Measurements from ENCODE around the gene NUP214. TPM values are rescaled to one million over a fixed set of nuclear protein-coding genes. Genes with fewer than 3 reads are reported as not detected.

The NUP214 gene
- total RNA-seq, 2 donors from 2014 or later = 44.3 to 55.0 TPM

DNA sequence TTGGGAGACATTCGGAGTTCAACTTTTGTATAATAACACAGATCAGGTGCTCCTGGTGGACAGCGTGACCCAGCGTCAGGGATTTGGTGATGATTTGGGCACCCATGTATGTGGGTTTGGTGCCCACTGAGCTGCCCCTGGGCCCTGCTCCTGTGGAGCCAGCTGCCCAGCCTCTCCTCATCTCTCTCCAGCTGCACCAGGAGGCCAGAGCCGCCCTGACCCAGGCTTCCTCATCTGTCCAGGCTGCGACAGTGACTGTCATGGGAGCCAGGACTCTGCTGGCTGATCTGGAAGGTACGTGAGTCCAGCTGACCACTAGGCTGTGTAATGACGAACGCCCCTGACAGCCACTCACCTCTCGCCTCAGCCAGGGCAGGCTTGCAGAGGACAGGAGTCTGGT is 43.5 kb upstream of the NUP214 start:
- H3K27me3 ChIP-seq (replicated peaks; ENCODE audit: insufficient read depth) = no peaks in the 10 kb centered on the region
- H3K4me3 ChIP-seq = no peak overlapping the region
- H3K4me1 ChIP-seq (ENCODE audit: control insufficient read depth in 1 of 2, low read depth in 2 of 2) = no peaks in the 10 kb centered on the region
- TF ChIP-seq, protein P1, sequence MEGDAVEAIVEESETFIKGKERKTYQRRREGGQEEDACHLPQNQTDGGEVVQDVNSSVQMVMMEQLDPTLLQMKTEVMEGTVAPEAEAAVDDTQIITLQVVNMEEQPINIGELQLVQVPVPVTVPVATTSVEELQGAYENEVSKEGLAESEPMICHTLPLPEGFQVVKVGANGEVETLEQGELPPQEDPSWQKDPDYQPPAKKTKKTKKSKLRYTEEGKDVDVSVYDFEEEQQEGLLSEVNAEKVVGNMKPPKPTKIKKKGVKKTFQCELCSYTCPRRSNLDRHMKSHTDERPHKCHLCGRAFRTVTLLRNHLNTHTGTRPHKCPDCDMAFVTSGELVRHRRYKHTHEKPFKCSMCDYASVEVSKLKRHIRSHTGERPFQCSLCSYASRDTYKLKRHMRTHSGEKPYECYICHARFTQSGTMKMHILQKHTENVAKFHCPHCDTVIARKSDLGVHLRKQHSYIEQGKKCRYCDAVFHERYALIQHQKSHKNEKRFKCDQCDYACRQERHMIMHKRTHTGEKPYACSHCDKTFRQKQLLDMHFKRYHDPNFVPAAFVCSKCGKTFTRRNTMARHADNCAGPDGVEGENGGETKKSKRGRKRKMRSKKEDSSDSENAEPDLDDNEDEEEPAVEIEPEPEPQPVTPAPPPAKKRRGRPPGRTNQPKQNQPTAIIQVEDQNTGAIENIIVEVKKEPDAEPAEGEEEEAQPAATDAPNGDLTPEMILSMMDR (IDR thresholded peaks at IDR 0.05) = no peak
- ATAC-seq (ENCODE audit: insufficient number of reproducible peaks, low FRiP score, low read depth) (no peak), DNase-seq (ENCODE audit: low spot score) (no peak)
- no peak overlapping the region for H3K27ac ChIP-seq
- H3K36me3 ChIP-seq = no peaks in the 10 kb centered on the region
- H3K9me3 ChIP-seq = no peaks in the 10 kb centered on the region

DNA sequence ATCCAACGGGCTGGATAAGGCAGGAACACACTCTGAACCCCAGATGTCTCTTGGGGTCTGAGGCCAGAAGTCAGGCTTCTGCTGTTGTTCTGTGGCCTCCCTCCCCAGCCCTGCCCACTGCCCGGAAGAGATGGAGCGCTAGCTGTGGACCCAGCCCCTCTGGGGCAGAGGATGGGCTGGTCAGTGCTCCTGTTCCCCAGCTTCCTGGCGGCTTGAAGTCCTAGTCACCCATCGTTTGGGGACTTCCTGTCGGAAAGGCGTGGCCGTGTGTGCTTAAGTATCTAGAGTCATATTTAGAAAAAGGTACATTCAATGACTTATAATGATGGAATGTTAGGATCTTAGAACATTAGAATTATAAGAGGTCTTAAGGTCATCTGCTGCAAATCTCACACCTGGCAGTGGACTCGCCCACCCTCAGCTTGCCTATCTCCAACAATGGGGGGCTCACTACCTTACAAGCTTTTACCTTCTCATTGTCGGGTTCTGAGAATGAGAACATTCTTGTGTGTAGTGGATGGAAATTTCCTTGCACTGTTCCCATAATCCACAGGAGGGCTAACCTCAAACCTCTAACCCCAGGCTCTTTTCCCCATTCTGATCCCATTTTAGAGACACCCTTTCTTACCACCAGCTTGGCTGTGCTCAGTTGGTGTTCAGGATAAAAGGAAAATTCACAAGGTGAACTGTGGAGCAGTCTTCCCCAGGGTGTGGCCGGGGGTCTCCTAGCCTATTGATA is 42.4 kb upstream of the NUP214 start:
- H3K27ac ChIP-seq = no peak overlapping the region
- no peak for DNase-seq (ENCODE audit: low spot score)
- no peaks in the 10 kb centered on the region for H3K4me1 ChIP-seq (ENCODE audit: control insufficient read depth in 1 of 2, low read depth in 2 of 2)
- no peak overlapping the region for H3K4me3 ChIP-seq
- no peak for ATAC-seq (ENCODE audit: insufficient number of reproducible peaks, low FRiP score, low read depth)
- H3K27me3 ChIP-seq (replicated peaks; ENCODE audit: insufficient read depth) = no peaks in the 10 kb centered on the region
- no peaks in the 10 kb centered on the region for H3K9me3 ChIP-seq
- H3K36me3 ChIP-seq = no peaks in the 10 kb centered on the region
- TF ChIP-seq, protein P1 (IDR thresholded peaks at IDR 0.05) = no peak

DNA sequence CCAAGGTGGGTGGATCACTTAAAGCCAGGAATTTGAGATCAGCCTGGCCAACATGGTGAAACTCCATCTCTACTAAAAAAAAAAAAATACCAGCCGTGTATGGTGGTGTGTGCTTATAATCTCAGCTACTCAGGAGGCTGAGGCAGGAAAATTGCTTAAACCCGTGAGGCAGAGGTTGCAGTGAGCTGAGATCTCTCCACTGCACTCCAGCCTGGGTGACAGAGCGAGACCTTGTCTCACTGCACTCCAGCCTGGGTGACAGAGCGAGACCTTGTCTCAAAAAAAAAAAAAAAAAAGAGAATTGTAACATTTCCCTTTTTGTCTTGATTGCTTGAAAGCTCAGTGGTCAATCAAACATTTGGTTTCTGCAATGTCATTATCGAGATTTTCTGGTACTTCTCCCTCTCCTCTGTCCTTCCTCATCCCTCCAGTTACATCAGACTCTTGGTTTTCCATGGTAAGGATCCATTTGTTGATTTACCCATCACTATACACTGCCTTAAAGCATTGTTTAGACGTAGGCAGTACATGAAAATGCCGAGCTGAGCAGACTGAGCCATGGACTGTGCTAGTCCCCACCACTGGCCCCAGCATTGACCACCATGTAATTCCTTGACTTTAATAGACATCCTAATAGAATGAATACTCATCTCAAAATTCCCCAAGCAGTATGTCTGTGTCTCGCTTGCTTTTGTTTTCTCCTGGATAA is 40.6 kb upstream of the NUP214 start:
- H3K4me3 ChIP-seq = no peak overlapping the region
- ATAC-seq (ENCODE audit: insufficient number of reproducible peaks, low FRiP score, low read depth) = no peak
- no peaks in the 10 kb centered on the region for H3K27me3 ChIP-seq (replicated peaks; ENCODE audit: insufficient read depth)
- no peaks in the 10 kb centered on the region for H3K9me3 ChIP-seq
- H3K27ac ChIP-seq = no peak overlapping the region
- H3K4me1 ChIP-seq (ENCODE audit: control insufficient read depth in 1 of 2, low read depth in 2 of 2) = no peaks in the 10 kb centered on the region
- no peak for DNase-seq (ENCODE audit: low spot score)
- TF ChIP-seq, protein P1 (IDR thresholded peaks at IDR 0.05) = no peak
- no peaks in the 10 kb centered on the region for H3K36me3 ChIP-seq

DNA sequence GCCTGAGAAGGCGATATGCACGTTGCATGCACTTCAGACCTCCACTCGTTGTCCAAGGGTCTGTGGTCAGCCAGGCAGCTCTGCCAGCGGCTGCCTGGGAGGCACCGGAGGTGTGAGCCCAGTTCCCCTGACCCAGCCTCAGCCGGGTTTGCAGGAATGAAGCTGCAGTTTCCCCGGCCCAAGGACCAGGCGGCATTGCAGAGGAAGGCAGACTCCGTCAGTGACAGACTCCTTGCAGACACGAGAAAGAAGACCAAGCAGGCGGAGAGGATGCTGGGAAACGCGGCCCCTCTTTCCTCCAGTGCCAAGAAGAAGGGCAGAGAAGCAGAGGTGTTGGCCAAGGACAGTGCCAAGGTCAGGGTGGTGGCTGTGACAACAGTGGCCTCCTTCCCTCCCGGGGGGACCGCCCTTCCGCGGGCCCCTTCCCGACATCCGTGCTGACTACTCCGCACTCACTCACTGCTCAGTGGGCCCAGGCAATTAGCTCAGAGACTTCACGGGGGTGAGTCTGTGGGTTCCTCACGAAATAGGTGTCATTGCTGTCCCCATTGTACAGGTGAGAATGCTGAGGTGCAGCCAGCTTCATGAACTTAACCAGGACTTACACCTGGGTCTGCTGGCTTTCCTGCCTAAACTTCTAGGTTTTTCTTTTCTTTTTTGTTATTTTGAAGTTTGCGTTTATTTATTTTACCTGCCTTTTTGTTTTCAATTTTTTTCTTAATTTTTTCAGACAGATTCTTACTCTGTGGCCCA is 39.8 kb upstream of the NUP214 start:
- no peaks in the 10 kb centered on the region for H3K27me3 ChIP-seq (replicated peaks; ENCODE audit: insufficient read depth)
- TF ChIP-seq, protein P1 (IDR thresholded peaks at IDR 0.05) = no peak
- no peaks in the 10 kb centered on the region for H3K4me1 ChIP-seq (ENCODE audit: control insufficient read depth in 1 of 2, low read depth in 2 of 2)
- H3K36me3 ChIP-seq = no peaks in the 10 kb centered on the region
- ATAC-seq (ENCODE audit: insufficient number of reproducible peaks, low FRiP score, low read depth) (no peak), DNase-seq (ENCODE audit: low spot score) (no peak)
- no peak overlapping the region for H3K4me3 ChIP-seq
- H3K9me3 ChIP-seq = no peaks in the 10 kb centered on the region
- H3K27ac ChIP-seq = no peak overlapping the region

DNA sequence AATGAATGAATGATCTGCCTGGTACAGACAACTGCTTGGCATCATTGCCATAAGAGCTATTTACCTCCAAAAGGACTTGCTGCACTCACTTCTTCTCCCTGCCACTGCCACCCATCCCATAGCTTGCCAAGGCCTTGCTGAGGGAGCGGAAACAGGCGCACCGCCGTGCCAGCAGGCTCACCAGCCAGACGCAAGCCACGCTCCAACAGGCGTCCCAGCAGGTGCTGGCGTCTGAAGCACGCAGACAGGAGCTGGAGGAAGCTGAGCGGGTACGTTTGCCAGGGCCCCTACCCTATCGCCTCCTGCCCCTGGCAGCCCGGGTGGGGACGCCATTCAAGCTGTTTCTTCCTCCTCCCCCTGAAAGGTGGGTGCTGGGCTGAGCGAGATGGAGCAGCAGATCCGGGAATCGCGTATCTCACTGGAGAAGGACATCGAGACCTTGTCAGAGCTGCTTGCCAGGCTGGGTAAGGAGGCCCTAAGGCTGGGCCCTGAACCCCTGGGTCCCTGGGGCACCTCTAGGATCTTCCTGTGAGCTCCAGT is 38.0 kb upstream of the NUP214 start:
- no peak overlapping the region for H3K27ac ChIP-seq
- no peak overlapping the region for H3K4me3 ChIP-seq
- DNase-seq (ENCODE audit: low spot score) (no peak), ATAC-seq (ENCODE audit: insufficient number of reproducible peaks, low FRiP score, low read depth) (no peak)
- no peaks in the 10 kb centered on the region for H3K36me3 ChIP-seq
- TF ChIP-seq, protein P1 (IDR thresholded peaks at IDR 0.05) = no peak
- no peaks in the 10 kb centered on the region for H3K27me3 ChIP-seq (replicated peaks; ENCODE audit: insufficient read depth)
- no peaks in the 10 kb centered on the region for H3K9me3 ChIP-seq
- no peaks in the 10 kb centered on the region for H3K4me1 ChIP-seq (ENCODE audit: control insufficient read depth in 1 of 2, low read depth in 2 of 2)

Data from thoracic aorta (tissue), 2 donors.